Panc1 (cell line): ENCODE measurements around the gene UTP3.

Source experiments
- CTCF ChIP-seq: fragments of 450-650 bp; IDR thresholded peaks from 2 replicates; pipeline ENCODE4 v1.5.1; 2017; ENCODE audit warnings: mild to moderate bottlenecking
- POLR2AphosphoS5 ChIP-seq: IDR thresholded peaks from 2 replicates; pipeline ENCODE4 v1.6.1; 2012; ENCODE audit warnings: mild to moderate bottlenecking, low read depth, low read length, moderate library complexity
- REST ChIP-seq, 2 experiments: IDR thresholded peaks; 2 replicates each; pipeline ENCODE4 v1.6.1; 2011 to 2012; ENCODE audit warnings: low read depth in 2 of 2, control low read depth in 1 of 2, low read length in 1 of 2, mild to moderate bottlenecking in 1 of 2, moderate library complexity in 1 of 2; ENCODE audit not compliant: insufficient read depth in 1 of 2
- TCF7L2 ChIP-seq: IDR thresholded peaks from 2 replicates; pipeline ENCODE4 v1.6.1; 2011; ENCODE audit warnings: mild to moderate bottlenecking, low read depth, low read length, inconsistent platforms

GRCh38 chr4:70714079-70714887 lies 26.0 kb downstream of the UTP3 start:
- TF ChIP-seq CTCF, result no peak
- no peak for TF ChIP-seq TCF7L2
- no peak for TF ChIP-seq REST (IDR thresholded peaks at IDR 0.05; ENCODE audit: insufficient read depth in 1 of 2, low read depth in 2 of 2, low read length in 1 of 2)
- no peak for TF ChIP-seq POLR2AphosphoS5
